Measurements from ENCODE around the gene FAT1.
"Not testable (repeated sequence)": the region's sequence is repeated elsewhere in the genome, so short reads cannot be mapped to it uniquely, and the experiment has no call there.

FAT1 gene

DNA sequence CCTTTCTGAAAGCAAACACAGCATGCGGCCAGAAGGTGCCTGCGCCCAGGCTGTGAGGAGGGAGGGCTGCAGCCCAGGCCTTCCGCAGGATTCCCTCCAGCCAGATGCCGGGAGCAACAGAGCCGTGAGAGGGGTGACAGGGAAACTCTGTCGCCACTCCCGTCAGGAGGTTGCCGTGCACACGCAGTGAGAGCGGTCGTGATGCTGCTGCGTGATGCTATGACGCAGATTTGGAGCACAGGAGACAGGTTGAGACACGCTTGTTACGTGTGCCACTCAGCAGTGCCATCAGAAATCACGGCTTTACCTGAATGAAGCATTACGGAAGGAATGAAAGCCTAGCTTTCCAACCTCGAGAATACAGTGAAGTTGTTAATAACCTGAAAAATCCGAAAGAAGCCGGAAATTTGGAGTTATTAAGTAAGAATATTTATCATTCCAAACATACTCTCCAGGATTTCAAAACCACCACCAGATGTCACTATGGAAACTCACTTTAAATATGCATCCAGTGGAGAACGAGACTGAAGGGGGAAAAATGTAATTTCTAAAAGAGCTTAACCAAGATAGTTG lies 54.4 kb downstream of the FAT1 start:
- ATAC-seq = no peak
- Mint-ChIP-seq H3K36me3 (no peaks in the 10 kb centered on the region), H3K4me1 (no peaks in the 10 kb centered on the region), H3K4me3 (no peak overlapping the region), H3K9me3 (no peaks in the 10 kb centered on the region), H3K27me3 (no peaks in the 10 kb centered on the region), H3K27ac (no peak overlapping the region)

DNA sequence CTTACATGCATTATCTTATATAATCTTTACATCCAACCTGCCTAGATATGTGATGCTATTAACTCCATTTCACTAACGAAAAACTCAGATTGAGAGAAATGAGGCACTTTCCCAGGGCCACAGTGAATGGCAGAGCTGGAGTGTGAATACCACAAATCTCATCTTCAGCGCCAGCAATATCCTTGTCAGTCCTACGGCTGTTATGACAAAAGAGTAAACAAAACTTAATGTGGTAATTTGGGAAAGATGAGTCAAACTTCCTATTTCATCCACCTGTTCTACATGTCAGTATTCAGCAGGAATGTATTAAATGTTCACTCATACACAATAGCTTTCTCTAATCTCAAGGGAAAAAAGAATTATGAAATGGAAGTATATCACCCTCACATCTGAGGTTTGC lies 56.9 kb downstream of the FAT1 start:
- Mint-ChIP-seq H3K4me1 (no peaks in the 10 kb centered on the region), H3K27me3 (no peaks in the 10 kb centered on the region), H3K36me3 (no peaks in the 10 kb centered on the region), H3K4me3 (no peak overlapping the region), H3K27ac (no peak overlapping the region), H3K9me3 (no peaks in the 10 kb centered on the region)
- no peak for ATAC-seq

DNA sequence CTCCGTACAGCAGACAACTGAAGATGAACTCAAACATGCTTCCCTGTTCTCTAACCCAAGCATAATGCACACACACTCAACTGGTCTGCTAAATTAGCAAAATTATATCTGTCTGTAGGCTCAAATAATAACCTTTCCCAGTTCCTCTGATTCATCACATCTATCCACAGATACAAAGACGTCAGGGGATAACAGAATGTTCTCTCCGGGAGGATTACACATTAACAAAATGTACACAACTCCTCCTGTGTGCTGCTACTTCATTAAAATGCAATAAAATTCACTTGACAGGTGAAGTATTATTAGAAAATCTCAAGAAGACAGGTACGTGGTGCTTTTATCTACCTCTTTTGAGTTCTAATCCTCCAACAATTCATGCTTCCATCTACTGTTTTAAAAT lies 57.4 kb downstream of the FAT1 start:
- Mint-ChIP-seq H3K36me3 (no peaks in the 10 kb centered on the region), H3K9me3 (no peaks in the 10 kb centered on the region), H3K4me3 (no peak overlapping the region), H3K27me3 (no peaks in the 10 kb centered on the region), H3K27ac (no peak overlapping the region), H3K4me1 (no peaks in the 10 kb centered on the region)
- no peak for ATAC-seq

DNA sequence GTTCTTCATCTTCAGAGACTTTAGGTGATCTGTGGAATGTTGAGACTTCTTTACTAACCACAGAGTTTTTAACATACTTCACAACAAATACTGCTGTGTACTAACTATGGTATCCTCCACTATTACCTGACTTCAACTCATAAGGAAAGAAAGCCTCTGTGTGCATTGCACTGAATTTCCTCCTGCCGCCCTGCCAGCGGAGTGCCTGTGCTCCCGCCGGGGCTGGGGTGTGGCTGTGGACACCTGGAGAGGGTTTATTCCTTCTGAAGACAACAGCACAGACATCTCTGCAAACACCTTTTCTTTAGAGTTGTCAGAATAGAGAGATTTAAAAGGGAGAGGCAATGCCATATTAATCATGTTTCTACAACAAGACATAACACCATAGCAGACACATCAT lies 63.3 kb downstream of the FAT1 start:
- Mint-ChIP-seq H3K36me3 (no peaks in the 10 kb centered on the region), H3K9me3 (peaks cover 3% of the 10 kb centered on the region), H3K27me3 (no peaks in the 10 kb centered on the region), H3K27ac (no peak overlapping the region), H3K4me3 (no peak overlapping the region), H3K4me1 (no peaks in the 10 kb centered on the region)
- no peak for ATAC-seq

DNA sequence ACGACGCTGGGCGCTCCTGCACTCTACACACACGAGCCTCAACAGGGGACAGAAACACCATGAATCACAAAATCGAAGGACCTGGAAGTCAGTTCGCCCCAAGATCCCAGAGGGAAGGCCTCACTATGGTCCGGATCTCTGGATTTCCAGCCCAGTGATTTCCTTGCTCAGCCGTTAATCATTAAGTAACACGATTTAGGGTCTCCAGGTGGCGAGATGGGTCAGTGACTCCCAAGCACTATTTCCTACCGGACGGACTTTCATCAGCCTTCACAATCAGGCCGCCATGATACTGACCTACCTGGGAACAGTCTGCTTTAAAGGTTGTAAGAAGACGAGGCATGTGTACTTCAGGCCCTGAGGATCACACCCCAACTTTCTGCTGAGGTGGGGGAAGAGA lies 63.7 kb downstream of the FAT1 start:
- no peak for ATAC-seq
- Mint-ChIP-seq H3K27ac (no peak overlapping the region), H3K27me3 (no peaks in the 10 kb centered on the region), H3K9me3 (peaks cover 3% of the 10 kb centered on the region), H3K4me1 (no peaks in the 10 kb centered on the region), H3K4me3 (no peak overlapping the region), H3K36me3 (no peaks in the 10 kb centered on the region)

DNA sequence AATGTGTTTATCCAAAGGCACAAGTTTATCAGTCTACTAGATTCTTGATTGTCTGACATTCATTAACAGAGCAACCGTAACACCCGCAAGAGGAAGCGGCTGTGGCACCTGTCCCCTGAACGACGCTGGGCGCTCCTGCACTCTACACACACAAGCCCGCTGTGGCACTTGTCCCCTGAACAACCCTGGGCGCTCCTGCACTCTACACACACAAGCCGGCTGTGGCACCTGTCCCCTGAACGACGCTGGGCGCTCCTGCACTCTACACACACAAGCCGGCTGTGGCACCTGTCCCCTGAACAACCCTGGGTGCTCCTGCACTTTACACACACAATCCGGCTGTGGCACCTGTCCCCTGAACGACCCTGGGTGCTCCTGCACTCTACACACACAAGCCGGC lies 64.2 kb downstream of the FAT1 start:
- not testable (repeated sequence) for H3K27ac Mint-ChIP-seq, ATAC-seq, H3K4me1 Mint-ChIP-seq, H3K27me3 Mint-ChIP-seq, H3K4me3 Mint-ChIP-seq, H3K9me3 Mint-ChIP-seq, H3K36me3 Mint-ChIP-seq

GRCh38 chr4:186658657-186659056 lies 65.0 kb downstream of the FAT1 start:
- Mint-ChIP-seq H3K27ac (no peak overlapping the region), H3K27me3 (no peaks in the 10 kb centered on the region), H3K4me3 (no peak overlapping the region), H3K36me3 (no peaks in the 10 kb centered on the region), H3K4me1 (no peaks in the 10 kb centered on the region), H3K9me3 (peaks cover 3% of the 10 kb centered on the region)
- no peak for ATAC-seq

GRCh38 chr4:186657764-186658163 lies 65.9 kb downstream of the FAT1 start:
- no peak for ATAC-seq
- H3K9me3 Mint-ChIP-seq = peaks cover 3% of the 10 kb centered on the region
- no peaks in the 10 kb centered on the region for H3K36me3 Mint-ChIP-seq
- H3K4me1 Mint-ChIP-seq = no peaks in the 10 kb centered on the region
- no peak overlapping the region for H3K4me3 Mint-ChIP-seq
- H3K27ac Mint-ChIP-seq = no peak overlapping the region
- H3K27me3 Mint-ChIP-seq = no peaks in the 10 kb centered on the region

DNA sequence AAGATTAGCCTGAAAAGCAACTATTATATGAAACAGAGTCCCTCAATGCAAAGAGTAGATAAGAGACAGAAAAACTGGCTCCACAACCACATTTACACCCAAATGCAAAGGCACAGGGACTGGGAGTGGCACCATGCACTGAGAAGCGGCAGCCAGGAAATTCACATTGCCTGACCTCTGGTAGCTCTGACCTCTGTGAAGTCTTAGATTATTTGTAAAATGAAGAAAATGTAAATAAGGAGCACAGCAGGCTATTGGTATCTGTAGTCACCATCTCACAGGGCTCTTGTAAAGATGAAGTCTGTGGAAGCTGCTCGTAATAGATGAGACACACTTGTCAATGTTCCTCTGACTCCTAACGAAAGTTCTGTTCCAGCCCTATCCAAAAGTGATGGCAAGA lies 69.7 kb downstream of the FAT1 start:
- Mint-ChIP-seq H3K27me3 (no peaks in the 10 kb centered on the region), H3K4me1 (no peaks in the 10 kb centered on the region), H3K9me3 (no peaks in the 10 kb centered on the region), H3K36me3 (no peaks in the 10 kb centered on the region), H3K27ac (no peak overlapping the region), H3K4me3 (no peak overlapping the region)
- no peak for ATAC-seq

DNA sequence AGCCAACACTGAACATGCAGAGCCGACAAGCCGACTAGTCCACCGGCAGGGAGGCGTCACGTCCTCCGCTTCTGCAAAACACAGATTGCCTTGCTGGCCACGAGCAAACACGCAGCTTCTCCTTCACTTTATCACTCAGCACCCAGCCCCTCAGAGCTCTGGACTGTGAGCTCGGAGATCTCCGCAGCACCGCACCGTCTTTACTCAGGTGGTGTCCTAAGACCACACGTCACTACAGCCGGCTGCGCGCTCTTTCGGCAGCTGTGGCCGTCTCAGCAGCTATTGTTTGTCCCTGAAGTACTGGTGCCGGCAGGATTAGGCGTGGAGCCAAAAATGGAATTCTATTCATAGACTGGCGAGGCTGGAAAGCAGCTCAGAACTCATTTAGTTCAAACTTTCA lies 72.0 kb downstream of the FAT1 start:
- H3K4me1 Mint-ChIP-seq = no peaks in the 10 kb centered on the region
- no peak for ATAC-seq
- H3K4me3 Mint-ChIP-seq = no peak overlapping the region
- no peaks in the 10 kb centered on the region for H3K36me3 Mint-ChIP-seq
- H3K27ac Mint-ChIP-seq = no peak overlapping the region
- H3K9me3 Mint-ChIP-seq = no peaks in the 10 kb centered on the region
- H3K27me3 Mint-ChIP-seq = no peaks in the 10 kb centered on the region

DNA sequence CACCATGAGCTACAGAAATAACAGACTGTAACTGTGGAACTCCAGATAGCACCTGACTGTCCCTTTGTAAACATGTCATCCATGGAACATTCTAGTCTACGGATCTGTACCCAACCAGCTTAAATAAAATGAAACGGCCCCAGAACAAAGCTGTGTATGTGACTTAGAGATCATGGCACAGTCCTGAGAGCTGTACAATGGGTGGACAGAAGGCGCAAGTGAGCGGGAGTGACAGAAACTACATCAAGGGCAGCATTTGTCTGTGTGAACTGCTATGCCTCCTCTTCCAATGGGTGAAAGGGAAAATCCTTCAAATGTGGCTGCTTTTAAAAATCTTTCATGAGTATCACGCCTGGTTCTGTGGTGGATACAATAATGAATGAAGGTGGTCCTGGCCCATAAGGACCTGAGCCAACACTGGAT lies 72.5 kb downstream of the FAT1 start:
- Mint-ChIP-seq H3K4me1 (no peaks in the 10 kb centered on the region), H3K36me3 (no peaks in the 10 kb centered on the region), H3K9me3 (no peaks in the 10 kb centered on the region), H3K27ac (no peak overlapping the region), H3K4me3 (no peak overlapping the region), H3K27me3 (no peaks in the 10 kb centered on the region)
- ATAC-seq = no peak

DNA sequence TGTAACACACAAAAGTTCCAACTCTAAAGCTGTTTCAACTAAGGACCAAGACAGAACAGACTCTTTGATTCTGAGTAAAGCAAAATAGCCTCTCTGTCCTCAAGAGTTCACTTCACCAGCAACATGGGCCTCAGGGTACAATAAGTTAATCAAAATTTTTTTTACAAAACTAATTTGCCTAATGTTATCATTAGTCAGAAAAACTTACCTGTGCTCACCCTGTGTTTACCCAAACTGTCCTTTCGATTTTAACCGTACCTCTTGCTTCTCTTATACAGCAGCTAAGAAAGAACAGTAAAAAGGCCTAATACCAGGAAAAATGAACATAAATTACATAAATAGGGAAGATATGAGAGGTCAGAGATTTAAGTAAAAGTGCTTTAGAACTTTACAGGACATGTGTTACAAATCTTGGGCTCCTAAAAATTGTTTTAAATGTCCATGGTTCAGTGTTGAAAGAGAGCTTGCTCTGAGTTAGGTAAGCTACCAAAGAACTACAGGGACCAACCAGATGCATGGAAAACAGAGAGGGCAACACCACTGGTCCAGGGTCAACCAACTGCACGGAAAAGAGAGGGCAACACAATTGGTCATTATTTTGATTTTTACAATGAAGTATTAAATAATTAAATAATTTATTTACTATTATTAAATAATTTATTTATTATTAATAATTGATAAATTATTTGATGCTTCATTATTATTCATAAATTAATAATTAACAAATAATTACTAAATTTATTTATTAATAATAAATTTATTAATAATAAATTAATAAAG lies 73.1 kb downstream of the FAT1 start:
- Mint-ChIP-seq H3K4me3 (no peak overlapping the region), H3K27me3 (no peaks in the 10 kb centered on the region), H3K27ac (no peak overlapping the region), H3K4me1 (no peaks in the 10 kb centered on the region), H3K36me3 (no peaks in the 10 kb centered on the region), H3K9me3 (peaks cover 2% of the 10 kb centered on the region)
- no peak for ATAC-seq

DNA sequence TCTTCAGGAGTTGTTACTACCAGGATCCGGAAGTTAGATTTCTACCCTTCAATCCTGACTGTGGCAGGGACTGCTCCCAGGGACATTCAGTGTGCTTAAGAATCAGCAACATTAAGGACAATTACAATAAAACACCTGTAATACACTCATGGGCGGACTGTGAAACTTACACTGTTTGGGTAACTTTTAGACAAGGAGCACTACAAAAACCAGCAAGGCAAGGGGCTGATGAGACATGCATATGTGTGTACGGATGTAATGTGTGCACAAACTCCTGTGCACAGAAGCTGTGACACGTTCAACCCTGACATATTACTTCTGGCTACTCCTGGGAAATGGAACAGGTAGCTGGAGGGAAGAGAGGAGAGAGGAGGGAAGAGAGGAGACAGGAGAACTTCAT lies 75.8 kb downstream of the FAT1 start:
- Mint-ChIP-seq H3K27ac (no peak overlapping the region), H3K4me3 (no peak overlapping the region), H3K9me3 (peaks cover 5% of the 10 kb centered on the region), H3K36me3 (no peaks in the 10 kb centered on the region), H3K27me3 (no peaks in the 10 kb centered on the region), H3K4me1 (no peaks in the 10 kb centered on the region)
- no peak for ATAC-seq

DNA sequence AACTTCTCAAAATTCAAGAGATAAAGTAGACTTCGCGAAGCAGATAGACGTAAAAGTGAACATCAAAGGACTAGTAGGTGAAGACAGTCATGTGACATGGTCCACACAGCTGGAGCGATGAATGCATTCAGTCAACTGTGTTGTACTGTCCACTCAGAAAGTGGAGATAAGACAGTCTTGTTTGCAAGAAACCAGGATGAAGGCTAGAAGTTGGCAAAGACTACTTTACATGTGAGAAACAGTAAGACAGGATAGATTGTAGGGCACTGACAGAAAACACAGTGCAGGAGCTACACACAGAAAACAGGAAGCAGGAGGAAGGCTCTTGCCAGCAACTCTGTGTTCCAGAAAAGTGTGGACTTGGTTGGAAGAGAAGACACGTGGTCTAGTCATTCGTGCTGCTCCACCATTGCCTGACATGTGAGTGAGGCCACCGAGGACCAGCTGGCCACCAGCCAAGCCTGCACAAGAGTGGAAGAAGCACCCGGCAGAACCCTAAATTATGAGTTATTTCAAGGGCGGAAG lies 78.9 kb downstream of the FAT1 start:
- Mint-ChIP-seq H3K36me3 (no peaks in the 10 kb centered on the region), H3K4me1 (no peaks in the 10 kb centered on the region), H3K27me3 (no peaks in the 10 kb centered on the region), H3K9me3 (peaks cover 5% of the 10 kb centered on the region), H3K27ac (no peak overlapping the region), H3K4me3 (no peak overlapping the region)
- no peak for ATAC-seq

GRCh38 chr4:186644311-186644638 lies 79.4 kb downstream of the FAT1 start:
- no peak overlapping the region for H3K27ac Mint-ChIP-seq
- H3K27me3 Mint-ChIP-seq = no peaks in the 10 kb centered on the region
- H3K36me3 Mint-ChIP-seq = no peaks in the 10 kb centered on the region
- H3K4me1 Mint-ChIP-seq = no peaks in the 10 kb centered on the region
- no peak overlapping the region for H3K4me3 Mint-ChIP-seq
- no peak for ATAC-seq
- peaks cover 5% of the 10 kb centered on the region for H3K9me3 Mint-ChIP-seq

DNA sequence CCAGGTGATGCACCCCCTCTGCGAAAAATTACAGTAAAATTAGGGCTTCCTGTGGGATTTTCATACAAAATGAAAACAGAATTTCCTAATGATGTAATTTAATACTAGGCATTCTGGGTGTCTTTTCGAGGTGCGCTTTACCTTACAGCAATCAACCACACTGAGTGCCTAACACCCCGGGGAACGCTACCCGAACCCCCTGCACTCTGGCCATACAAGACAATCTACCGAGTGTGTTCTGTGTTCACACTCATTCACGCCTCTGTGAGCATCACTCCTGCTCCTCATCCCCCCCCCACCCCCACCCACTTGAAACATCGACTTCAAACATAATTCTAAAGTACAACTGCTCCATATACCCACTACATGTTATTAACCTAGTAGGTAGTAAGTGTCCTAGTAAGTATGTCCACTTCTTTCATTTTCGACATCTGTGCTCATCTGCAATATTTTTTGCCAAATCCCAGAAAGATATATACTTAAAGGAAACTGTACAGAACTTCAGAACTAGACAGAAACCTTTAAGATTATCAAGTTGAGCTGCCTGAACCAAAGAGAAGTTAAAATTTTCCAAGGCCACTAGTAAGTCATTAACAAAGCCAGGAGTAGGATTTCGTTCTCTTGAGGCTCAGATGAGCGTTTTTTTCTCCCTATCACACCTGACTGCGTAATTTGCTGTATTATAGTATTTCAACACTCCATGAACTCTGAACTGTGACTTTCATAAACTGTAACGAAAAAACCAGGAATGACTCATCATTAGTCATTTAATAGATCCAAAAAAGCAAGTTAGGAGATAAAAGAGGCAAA lies 80.0 kb downstream of the FAT1 start:
- H3K9me3 Mint-ChIP-seq = peaks cover 5% of the 10 kb centered on the region
- H3K4me3 Mint-ChIP-seq = no peak overlapping the region
- no peak overlapping the region for H3K27ac Mint-ChIP-seq
- H3K36me3 Mint-ChIP-seq = no peaks in the 10 kb centered on the region
- ATAC-seq = no peak
- H3K4me1 Mint-ChIP-seq = no peaks in the 10 kb centered on the region
- H3K27me3 Mint-ChIP-seq = no peaks in the 10 kb centered on the region

Measured in stimulated activated memory B cell treated with anti-CD40 and anti-IgM and Interleukin-4, amounts not matched to agents 10 μg/mL and 1 μg/mL and 100 μg/mL, for 72 hours (primary cell).